HG03432 (cell line): ENCODE results near the gene MXD3.
"Not testable (repeated sequence)": the region's sequence is repeated elsewhere in the genome, so short reads cannot be mapped to it uniquely, and the experiment has no call there.

Experiments used
- ATAC-seq: cut with Tn5 transposase; IDR thresholded peaks from one replicate; pipeline ENCODE4 v1.9.1; 2021; ENCODE audit warnings: mild to moderate bottlenecking, moderate library complexity; ENCODE audit not compliant: unreplicated experiment

The MXD3 gene

DNA sequence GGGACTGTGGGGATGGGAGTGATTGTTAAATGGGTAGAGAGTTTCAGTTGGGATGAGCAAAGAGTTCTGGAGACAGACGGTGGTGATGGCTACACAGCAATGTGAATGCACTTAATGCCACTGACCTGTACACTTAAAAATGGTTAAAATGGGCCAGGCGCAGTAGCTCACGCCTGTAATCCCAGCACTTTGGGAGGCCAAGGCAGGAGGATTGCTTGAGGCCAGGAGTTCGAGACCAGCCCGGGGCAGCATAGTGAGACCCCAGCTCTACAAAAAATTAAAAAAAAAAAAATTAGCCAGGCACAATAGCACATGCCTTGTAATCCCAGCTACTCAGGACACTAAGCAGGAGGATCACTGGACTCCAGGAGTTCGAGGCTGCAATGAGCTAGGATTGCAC, 32.1 kb upstream of the MXD3 start:
- ATAC-seq = no peak

DNA sequence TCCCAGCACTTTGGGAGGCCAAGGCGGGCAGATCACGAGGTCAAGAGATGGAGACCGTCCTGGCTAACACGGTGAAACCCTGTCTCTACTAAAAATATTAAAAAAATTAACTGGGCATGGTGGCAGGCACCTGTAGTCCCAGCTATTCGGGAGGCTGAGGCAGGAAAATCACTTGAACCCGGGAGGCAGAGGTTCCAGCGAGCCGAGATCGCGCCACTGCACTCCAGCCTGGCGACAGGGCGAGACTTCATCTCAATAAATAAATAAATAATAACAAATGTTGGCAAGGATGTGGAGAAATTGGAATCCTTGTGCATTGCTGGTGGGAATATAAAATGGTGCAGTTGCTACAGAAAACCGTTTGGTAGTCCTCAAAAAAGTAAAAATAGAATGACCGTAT, 31.3 kb upstream of the MXD3 start:
- not testable (repeated sequence) for ATAC-seq

DNA sequence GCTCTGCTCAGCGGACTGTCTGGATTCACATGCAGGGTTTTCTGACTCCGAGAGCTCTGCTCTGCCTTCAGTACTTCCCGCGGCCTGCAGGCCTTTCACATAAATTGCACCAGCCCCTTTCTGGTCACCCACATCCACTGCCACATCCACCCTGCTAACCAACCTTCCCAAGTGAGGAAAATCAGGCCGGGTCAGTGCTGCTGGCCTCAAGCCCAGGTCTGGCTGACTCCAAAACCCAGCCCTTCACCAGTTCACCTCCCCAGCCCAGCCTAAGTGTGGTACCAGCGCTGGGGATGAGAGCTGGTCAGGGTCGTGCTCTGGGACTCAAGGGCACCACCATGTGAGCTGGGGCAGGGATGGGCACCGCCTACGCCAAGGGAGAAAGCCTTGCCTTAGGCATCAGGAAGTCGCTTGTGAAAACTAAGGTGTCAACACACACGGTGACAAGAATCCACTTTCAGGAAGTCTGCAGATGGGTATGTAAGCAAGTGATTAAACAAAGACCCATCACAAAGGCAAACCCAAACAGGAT, 27.5 kb upstream of the MXD3 start:
- ATAC-seq = no peak

DNA sequence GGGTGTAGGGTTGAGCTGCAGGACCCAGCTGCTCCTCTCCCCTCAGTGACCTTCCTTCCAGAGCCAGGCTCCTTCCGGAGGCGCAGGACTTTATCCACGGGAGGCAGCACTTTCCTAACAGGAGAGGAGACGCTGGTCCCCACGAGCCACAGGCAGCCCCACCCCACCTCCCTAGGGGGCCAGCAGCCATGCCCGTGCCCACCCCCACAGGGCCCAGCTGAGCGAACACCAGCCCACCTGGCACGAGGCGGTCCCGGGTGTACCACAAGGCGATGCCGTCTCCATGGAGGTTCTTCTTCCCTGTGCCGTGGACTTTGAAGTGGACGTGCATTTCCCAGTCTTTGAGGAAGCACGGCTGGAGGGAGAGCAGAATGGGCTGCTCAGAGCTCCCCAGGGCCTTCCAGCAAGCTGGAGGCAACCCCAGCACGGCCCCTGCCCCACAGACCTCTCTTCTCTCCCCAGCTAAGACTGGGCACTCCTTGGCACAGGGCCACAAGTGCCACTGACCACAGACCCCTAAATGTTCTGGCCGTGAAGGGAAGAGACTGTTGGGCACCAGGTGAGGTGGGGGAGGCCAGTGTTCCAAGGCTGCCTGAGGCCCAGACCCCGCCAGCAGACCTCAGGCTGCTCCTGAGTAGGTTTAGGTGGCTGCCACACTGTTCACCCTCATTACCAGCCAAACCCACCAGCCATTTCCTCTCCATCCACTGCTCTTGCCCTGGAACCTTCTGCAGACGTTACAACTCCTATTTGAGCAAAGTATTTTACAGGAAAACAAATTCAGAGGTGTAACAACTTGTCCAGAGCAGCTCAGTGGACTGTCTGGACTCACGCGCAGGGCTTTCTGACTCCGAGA, 26.8 kb upstream of the MXD3 start:
- ATAC-seq = no peak

DNA sequence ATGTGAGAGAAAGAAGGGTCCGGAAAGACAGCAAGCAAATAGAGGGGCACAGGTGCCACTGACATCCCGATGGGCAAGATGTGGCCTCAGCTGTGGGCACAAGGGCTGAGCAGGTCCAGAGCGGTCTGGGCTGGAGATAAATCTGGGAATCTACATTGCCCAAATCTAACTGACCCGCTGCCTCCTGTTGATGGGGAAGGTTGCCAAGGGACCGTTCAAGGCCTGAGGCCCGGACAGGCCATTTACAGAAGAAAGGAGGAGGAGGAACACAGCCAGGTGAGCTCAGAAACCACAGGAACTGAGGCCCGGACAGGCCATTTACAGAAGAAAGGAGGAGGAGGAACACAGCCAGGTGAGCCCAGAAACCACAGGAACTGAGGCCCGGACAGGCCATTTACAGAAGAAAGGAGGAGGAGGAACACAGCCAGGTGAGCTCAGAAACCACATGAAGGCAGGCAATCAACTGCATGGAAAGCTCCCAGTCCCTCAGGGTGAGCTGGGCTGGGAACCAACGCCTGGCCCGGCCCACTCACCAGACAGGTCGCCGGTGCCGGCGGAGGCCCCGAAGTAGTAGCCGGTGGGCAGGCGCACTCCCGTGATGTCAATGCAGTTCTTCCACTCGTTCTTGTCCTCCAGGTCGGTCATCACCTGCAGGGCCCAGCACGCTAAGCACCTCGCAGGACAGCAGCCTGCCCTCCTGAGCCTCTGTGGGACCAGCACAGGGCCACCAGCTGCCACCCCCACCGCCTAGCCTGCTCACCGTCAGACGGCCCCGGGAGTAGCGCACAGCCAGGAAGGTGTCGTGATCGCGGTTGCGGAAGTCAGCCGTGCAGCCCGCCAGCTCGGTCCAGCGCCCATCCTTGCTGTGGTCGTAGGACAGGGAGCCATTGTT, 25.2 kb upstream of the MXD3 start:
- ATAC-seq = no peak

DNA sequence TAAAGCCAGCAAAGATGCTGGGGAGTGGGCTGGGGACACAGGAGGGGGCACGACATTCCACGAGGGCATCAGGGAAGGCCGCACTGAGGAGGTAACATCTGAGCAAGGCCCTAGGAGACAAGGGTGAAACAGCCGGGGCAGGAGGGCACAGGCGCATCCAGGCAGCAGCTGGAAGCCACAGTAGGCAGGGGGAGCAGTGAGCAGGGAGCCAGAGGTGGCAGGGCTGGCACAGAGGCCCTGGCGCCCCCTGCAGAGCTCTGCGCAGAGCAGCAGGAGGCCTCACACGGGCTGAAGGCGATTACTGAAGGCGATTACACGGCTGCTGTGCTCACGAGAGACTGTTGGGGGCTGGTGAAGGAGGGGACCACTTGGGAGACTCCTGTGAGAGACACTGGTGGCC, 24.4 kb upstream of the MXD3 start:
- ATAC-seq = no peak

DNA sequence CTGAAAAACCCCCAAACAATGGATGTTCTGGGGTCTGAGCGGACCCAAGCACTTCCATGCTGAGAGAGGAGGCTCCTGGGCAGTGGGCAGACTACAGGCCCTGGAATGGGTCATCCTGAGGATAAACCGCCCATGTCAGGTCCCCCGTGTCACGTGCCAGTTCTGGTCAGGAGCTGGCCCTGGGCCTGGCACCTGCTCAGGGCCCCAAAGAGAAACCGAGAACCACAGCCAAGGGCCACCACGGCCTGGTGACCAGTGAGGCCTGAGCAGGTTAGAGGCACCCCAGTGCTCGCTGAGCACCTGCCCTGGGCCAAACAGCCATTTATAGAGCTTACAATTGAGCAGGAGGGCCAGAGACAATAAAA, 24.0 kb upstream of the MXD3 start:
- no peak for ATAC-seq

DNA sequence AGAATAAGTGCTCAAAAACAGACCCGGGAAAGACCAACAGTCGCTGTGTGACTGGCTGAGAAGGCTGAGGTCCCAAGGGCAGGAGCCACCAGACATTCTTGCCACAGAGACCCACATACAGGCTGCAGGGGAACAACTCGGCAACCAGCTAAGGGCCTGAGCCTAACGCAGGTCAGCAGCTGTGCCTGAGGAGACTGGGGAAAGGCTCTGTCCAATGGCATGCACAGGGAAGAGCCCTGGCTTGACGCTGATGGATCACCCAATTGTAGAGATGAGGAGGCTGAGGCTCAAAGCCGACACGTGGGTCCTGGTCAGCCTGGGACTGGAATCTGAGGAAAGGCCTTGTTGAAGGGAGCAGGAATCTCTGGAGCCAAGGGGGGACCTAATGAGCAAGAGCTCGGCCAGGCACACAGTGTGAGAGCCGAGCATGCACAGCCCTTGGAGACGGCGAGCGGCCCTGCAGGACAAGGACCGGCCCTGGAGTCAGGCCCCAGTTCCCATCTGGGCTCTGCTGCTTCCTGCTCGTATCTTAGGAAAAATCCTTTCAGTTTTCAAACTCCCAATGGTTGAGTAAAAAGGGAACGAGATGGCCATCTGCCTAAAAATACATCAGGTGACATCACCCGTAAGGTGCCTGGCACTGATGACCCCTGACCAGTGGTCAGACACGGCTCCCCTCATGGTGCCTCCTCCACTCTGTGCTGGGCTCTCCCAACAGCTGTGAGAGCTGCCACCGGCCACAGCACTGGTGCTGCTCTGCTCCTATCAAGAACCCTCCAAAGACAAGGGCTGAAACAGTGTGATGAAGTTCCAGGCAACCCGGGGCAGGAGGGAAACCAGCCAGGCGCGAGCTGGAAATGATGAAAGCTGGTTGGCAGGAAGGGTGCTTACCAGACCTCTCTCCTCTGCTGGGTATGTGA, 23.3 kb upstream of the MXD3 start:
- ATAC-seq = no peak

DNA sequence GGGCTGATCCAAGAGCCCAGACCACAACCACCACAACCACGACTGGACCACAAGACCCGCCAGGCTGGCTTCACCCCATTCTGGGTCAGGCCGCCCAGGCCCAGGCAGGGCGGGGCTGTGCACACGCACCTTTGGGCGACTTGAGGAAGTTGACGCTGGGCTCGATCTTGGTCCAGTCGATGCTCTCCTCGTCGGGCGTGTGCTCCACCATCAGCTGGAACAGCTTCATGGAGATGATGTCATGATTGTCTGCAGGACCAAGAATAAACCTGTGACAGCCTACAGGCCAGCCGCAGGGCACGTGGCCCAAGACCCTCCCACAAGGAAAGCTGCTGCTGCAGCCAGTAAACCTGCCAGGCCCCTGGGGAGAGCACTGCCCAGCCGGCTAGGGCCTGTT, 22.5 kb upstream of the MXD3 start:
- ATAC-seq = no peak

DNA sequence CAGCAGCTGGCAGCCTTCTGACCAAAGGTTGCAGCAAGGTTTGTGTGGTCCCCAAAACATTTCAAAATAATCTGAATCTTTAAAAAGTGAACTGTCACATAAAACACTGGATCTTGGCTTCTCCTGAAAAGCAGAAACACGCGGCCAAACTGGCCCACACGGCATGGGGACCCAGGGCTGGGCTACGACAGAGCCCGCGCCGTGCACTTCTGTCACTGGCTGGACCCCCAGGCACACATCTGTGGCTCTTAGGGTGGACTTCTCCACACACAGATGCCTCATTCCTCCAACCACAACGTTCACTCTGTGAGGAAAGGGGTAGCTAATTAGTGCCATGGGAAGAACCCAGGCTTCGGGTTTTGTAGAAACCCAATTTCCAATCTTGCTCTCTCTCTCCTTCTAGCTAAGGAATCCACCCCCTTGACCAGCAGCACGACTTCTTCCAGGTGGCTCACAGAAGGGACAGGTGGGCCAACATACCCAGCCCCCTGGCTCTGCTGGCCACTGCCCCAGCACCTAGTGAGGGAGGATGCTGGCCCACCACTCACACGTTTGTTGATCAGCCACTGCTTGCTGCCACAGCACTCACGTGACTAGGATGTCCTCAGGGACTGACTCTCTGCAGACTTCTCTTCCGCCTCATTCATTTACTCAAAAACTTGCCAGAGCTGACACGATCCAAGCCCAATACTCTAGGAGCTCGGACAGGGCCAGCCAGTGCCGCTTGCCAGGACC, 21.9 kb upstream of the MXD3 start:
- ATAC-seq = no peak

DNA sequence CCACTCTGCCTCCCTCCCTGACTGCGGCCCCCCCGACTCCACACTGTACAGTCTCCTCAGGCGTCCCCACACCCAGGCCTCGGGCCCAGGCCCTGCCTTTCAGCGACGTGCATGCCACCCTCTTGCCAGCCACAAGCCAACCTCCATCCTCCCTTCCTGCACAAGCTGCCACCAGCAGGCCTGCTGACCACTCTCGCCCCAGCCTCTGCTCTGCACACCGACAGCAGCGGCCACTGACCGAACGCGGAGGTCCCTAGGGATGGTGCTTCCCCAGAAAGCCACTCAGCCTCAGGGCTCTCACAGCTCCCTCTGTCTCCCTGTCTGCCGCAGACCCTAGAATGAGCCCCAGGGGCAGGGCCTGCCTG, 21.2 kb upstream of the MXD3 start:
- no peak for ATAC-seq

DNA sequence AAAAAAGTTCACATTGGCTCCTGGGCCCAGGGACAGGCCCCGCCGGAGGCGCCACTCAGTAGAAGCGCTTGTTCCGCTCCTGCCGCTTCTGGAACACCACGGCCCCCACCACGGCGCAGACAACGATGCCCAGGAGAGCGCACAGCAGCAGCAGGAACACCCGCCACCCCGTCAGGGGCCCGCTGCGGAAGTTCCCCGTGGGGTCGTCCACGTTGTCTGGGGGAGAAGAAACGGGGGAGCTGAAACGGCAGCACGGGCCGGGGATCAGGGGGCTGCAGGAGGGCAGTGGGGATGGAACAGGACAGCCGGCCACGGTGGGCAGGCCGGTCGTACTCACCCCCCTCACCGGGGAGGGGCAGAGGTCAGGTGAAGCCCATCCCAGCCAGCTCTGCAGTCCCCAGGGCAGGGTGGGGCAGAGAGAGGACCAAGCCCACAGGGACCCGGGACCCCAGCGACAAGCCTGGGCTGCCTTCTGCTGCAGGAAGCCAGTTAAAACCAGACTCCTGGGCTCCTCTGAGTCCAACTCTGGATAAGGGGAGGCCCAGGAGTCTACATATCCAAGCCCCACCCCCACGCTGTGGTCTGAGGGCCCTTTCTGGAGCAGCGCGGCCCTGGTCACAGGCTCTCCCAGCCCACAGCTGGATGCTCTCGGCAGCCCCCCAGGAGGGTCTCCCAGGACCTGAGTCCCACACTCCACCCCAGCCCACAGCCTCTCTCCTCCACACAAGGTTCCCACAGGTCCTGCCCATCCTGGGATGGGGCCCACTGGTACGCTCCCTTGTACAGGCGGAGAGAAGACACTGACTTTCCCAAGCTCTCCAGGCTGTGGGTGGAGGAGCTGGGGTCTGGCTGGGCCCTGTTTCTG, 20.6 kb upstream of the MXD3 start:
- ATAC-seq = no peak

DNA sequence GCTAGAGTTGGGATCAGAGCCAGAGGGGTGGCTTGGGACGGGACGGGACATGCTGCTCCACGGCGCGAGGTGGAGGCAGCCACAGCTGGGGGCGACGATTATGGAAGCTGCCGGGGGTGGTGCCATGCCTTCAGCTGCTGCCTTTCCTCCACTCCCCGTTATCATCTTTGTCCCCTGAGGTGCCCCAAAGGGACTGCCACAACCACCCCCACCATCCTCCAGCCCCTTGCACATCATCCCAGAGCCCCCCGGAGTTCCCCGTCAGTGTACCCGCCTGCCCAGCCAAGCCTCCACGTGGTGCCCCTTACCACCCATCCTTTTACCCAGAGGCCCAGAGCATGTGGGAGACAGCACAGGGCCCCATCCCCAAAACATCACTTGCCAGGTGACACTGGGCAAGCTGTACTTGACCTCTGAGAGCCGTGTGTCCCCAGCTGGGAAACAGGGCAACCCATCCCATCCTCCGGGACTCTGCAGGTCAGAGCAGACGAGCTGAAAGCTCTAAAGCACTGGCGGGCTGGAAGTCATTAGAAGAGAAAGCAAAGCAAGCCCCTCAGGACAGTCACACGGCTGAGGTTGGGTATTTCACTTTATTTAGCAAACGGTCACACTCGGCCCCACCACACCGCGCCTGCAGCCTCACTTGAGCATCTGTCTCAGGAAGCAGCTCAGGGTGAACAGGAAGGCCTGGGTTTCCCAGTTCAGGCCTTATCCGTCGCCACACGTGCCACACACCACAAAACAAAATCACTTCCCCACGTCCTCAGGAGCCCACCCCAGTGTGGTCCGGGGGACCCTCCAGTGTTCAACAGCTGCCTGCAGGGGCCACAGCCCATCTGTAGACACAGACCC, 19.5 kb upstream of the MXD3 start:
- ATAC-seq = no peak

DNA sequence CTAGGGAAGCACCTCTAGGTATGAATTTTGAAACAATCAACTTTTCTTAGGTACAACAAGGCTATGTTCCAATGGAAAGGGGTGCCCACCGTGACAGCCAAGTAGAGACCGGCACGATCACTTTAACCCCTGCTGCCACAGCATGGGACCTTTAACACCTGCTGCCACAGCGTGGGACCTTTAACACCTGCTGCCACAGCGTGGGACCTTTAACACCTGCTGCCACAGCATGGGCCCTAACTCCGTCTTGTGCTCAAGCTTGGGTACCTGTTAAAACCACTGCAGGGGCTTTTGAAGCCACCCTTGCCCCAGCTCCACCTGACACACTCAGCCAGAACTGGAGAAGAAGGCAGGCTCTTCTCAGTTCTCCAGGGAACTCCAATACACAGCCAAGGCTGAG, 18.2 kb upstream of the MXD3 start:
- ATAC-seq = no peak

DNA sequence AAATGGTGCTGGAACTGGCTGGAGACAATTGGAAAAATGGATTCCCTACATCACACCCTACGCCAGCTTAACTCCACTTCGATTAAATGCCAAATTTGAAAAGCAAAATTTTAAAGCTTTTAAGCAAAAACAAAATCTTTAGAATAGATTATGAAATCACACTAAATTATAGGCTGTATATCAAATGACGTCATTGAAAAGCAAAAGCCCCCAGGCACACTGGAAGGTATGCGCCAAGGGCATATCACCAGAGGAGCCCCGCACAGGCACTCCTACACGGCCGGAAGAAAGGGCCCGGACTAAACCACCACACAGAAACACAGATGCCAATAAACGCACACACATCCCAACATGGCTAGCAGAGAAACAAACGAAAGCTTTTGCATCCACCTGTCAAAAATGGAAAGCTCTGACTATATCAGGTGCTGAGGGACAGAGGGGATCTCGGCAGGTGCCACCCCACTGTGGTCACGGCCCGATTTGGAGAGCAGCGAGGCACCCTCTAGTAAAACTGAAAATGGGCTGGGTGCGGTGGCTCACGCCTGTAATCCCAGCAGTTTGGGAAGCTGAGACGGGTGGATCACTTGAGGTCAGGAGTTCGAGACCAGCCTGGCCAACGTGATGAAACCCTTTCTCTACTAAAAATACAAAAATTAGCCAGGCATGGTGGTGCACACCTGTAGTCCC, 17.0 kb upstream of the MXD3 start:
- ATAC-seq = no peak

DNA sequence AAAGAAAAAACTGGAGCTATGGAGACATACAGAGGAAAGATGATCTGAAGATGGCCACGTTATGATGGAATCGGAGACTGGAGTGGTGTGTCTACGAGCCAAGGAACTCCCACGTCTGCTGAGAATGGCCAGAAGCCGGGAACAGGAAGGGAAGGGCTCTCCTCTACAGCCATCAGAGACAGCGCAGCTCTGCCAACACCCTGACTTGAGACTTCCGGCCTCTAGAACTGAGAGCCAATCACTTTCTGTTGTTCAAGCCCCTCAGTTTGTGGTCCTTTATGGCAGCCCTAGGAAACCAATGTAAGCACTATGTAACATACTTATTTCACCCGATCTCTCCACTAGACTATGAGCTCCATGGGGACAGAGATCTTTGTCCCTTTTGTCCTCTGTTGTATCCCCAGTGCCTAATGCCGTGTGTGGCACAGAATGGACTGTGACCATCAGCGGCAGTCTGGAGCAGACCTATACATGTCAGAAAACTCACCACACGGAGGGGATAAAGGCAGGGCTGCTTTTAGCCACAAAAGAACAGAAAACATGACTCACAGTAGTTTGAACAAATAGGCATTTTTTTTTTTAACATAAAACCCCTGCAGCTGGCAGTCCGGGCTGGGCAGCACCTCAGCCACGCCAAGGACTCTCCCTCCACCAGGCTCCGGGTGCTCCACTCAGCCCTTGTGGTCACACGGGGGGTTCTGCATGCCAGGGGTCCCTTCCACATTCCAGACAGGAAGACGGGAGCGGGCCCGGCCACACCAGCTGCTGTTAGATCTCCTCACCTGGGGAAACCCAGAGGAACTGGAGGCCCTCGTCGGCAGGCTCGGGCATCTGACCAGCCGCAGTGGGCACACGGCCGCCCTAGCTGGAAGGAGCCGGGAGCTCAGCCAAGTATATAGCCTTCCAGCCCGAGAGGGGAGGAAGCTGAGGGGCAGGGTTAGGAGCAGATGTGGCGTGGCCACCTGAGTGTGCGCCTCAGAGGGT, 16.1 kb upstream of the MXD3 start:
- no peak for ATAC-seq
